Measurements from ENCODE around the gene WDFY2.
"Not testable (repeated sequence)": the region's sequence is repeated elsewhere in the genome, so short reads cannot be mapped to it uniquely, and the experiment has no call there.

The WDFY2 gene

DNA sequence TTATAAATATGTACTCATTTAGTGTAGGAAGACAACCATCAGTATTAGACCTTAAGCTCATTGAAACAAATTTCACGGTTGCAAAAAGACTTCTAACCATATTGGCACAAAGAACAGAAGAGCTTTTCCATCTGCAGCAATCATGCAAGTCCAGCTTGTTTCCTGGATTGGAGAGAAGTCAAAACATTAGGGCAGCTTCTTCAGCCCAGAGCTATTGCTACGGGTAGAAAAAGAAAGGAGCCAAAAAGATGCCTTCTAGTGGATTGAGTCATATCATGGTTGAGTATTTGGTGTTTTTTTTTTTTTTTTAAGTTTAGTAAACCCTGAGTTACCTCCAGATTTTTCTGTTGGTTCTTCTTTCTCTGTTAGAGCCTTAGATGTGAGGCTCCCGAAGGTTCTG is 99.8 kb downstream of the WDFY2 start:
- Histone ChIP-seq H3K27me3 (ENCODE audit: control insufficient read depth in 1 of 2, insufficient read depth in 2 of 2, low read length in 2 of 2) (no peaks in the 10 kb centered on the region), H3K27ac (ENCODE audit: low read length) (no peak overlapping the region), H3K4me1 (ENCODE audit: control insufficient read depth, insufficient read depth, low read length) (no peaks in the 10 kb centered on the region)

GRCh38 chr13:51687947-51688714 is 103.9 kb downstream of the WDFY2 start:
- Histone ChIP-seq H3K36me3 (ENCODE audit: control insufficient read depth in 2 of 2, insufficient read depth in 2 of 2, low read length in 2 of 2) (no peaks in the 10 kb centered on the region), H3K9me3 (ENCODE audit: control insufficient read depth in 2 of 2, low read length in 2 of 2) (no peaks in the 10 kb centered on the region), H3K9ac (ENCODE audit: low read length in 2 of 2) (no peak overlapping the region), H3K27ac (ENCODE audit: low read length) (no peak overlapping the region), H3K27me3 (ENCODE audit: control insufficient read depth in 1 of 2, insufficient read depth in 2 of 2, low read length in 2 of 2) (no peaks in the 10 kb centered on the region), H3K4me3 (ENCODE audit: low read length in 2 of 2) (no peak overlapping the region), H3K4me1 (ENCODE audit: control insufficient read depth, insufficient read depth, low read length) (no peaks in the 10 kb centered on the region)

More for the DNA sequence above, 99.8 kb downstream of the WDFY2 start:
- Histone ChIP-seq H3K9ac (ENCODE audit: low read length in 2 of 2) (no peak overlapping the region), H3K36me3 (ENCODE audit: control insufficient read depth in 2 of 2, insufficient read depth in 2 of 2, low read length in 2 of 2) (no peaks in the 10 kb centered on the region), H3K4me3 (ENCODE audit: low read length in 2 of 2) (no peak overlapping the region), H3K9me3 (ENCODE audit: control insufficient read depth in 2 of 2, low read length in 2 of 2) (no peaks in the 10 kb centered on the region)

DNA sequence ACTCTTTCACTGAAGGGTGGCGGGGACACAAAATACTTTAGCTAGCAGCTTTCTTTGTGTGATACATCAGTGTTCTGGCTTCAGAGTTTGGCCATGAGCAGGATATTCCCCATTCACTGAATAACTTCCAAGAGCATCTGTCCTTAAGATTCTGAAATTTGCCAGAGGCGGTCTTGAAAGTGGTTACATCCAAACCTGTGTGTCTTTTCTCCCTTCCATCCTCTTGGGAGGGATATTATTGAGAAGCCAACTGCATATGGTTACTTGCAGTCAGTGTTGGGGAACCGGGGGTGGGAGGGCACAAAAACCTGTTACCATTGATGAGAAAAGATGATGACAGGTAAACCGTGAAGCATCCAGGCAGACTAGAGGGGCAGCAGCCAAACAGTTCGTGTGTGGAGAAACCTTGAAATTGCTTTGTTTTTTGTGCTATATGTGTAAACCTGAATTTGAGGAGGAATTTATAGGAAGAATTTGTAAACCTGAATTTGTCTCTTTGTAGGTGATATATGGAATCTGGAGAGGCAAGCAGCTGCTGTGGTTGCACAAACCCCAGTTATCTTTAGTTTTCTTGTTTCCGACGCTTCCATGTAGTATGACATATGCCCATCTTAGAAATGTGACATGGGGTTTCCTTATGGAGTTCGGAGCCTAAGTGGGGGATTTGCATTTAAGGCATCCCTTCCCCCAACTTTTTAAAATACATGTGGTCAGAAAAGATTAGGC is 104.8 kb downstream of the WDFY2 start:
- Histone ChIP-seq H3K27ac (ENCODE audit: low read length) (no peak overlapping the region), H3K4me3 (ENCODE audit: low read length in 2 of 2) (no peak overlapping the region), H3K27me3 (ENCODE audit: control insufficient read depth in 1 of 2, insufficient read depth in 2 of 2, low read length in 2 of 2) (no peaks in the 10 kb centered on the region), H3K36me3 (ENCODE audit: control insufficient read depth in 2 of 2, insufficient read depth in 2 of 2, low read length in 2 of 2) (no peaks in the 10 kb centered on the region), H3K9ac (ENCODE audit: low read length in 2 of 2) (no peak overlapping the region), H3K9me3 (ENCODE audit: control insufficient read depth in 2 of 2, low read length in 2 of 2) (no peaks in the 10 kb centered on the region), H3K4me1 (ENCODE audit: control insufficient read depth, insufficient read depth, low read length) (no peaks in the 10 kb centered on the region)

- no peak overlapping the region for H3K27ac ChIP-seq (ENCODE audit: low read length)
- no peaks in the 10 kb centered on the region for H3K4me1 ChIP-seq (ENCODE audit: control insufficient read depth, insufficient read depth, low read length)
- H3K9ac ChIP-seq (ENCODE audit: low read length in 2 of 2): no peak overlapping the region
- no peaks in the 10 kb centered on the region for H3K27me3 ChIP-seq (ENCODE audit: control insufficient read depth in 1 of 2, insufficient read depth in 2 of 2, low read length in 2 of 2)
- H3K4me3 ChIP-seq (ENCODE audit: low read length in 2 of 2): no peak overlapping the region
- no peaks in the 10 kb centered on the region for H3K9me3 ChIP-seq (ENCODE audit: control insufficient read depth in 2 of 2, low read length in 2 of 2)
- no peaks in the 10 kb centered on the region for H3K36me3 ChIP-seq (ENCODE audit: control insufficient read depth in 2 of 2, insufficient read depth in 2 of 2, low read length in 2 of 2)
These were observed 105.4 kb downstream of the WDFY2 start for GRCh38 chr13:51689663-51689996.

DNA sequence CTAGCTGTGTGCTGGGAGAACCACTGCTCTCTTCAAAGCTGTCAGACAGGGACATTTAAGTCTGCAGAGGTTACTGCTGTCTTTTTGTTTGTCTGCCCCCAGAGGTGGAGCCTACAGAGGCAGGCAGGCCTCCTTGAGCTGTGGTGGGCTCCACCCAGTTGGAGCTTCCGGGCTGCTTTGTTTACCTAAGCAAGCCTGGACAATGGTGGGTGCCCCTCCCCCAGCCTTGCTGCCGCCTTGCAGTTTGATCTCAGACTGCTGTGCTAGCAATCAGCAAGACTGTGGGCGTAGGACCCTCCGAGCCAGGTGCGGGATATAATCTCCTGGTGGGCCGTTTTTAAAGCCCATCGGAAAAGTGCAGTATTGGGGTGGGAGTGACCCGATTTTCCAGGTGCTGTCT is 111.4 kb downstream of the WDFY2 start:
- not testable (repeated sequence) for H3K27ac ChIP-seq (ENCODE audit: low read length); H3K4me1 ChIP-seq (ENCODE audit: control insufficient read depth, insufficient read depth, low read length); H3K9ac ChIP-seq (ENCODE audit: low read length in 2 of 2); H3K27me3 ChIP-seq (ENCODE audit: control insufficient read depth in 1 of 2, insufficient read depth in 2 of 2, low read length in 2 of 2); H3K4me3 ChIP-seq (ENCODE audit: low read length in 2 of 2); H3K36me3 ChIP-seq (ENCODE audit: control insufficient read depth in 2 of 2, insufficient read depth in 2 of 2, low read length in 2 of 2); H3K9me3 ChIP-seq (ENCODE audit: control insufficient read depth in 2 of 2, low read length in 2 of 2)

GRCh38 chr13:51697181-51697580 is 112.9 kb downstream of the WDFY2 start:
- Histone ChIP-seq H3K9me3 (ENCODE audit: control insufficient read depth in 2 of 2, low read length in 2 of 2) (no peaks in the 10 kb centered on the region), H3K27me3 (ENCODE audit: control insufficient read depth in 1 of 2, insufficient read depth in 2 of 2, low read length in 2 of 2) (no peaks in the 10 kb centered on the region), H3K27ac (ENCODE audit: low read length) (no peak overlapping the region), H3K36me3 (ENCODE audit: control insufficient read depth in 2 of 2, insufficient read depth in 2 of 2, low read length in 2 of 2) (no peaks in the 10 kb centered on the region), H3K4me3 (ENCODE audit: low read length in 2 of 2) (no peak overlapping the region), H3K9ac (ENCODE audit: low read length in 2 of 2) (no peak overlapping the region), H3K4me1 (ENCODE audit: control insufficient read depth, insufficient read depth, low read length) (no peaks in the 10 kb centered on the region)

GRCh38 chr13:51697855-51698254 is 113.6 kb downstream of the WDFY2 start:
- Histone ChIP-seq H3K9me3 (ENCODE audit: control insufficient read depth in 2 of 2, low read length in 2 of 2) (no peaks in the 10 kb centered on the region), H3K27me3 (ENCODE audit: control insufficient read depth in 1 of 2, insufficient read depth in 2 of 2, low read length in 2 of 2) (no peaks in the 10 kb centered on the region), H3K9ac (ENCODE audit: low read length in 2 of 2) (no peak overlapping the region), H3K27ac (ENCODE audit: low read length) (no peak overlapping the region), H3K36me3 (ENCODE audit: control insufficient read depth in 2 of 2, insufficient read depth in 2 of 2, low read length in 2 of 2) (no peaks in the 10 kb centered on the region), H3K4me1 (ENCODE audit: control insufficient read depth, insufficient read depth, low read length) (no peaks in the 10 kb centered on the region), H3K4me3 (ENCODE audit: low read length in 2 of 2) (no peak overlapping the region)

DNA sequence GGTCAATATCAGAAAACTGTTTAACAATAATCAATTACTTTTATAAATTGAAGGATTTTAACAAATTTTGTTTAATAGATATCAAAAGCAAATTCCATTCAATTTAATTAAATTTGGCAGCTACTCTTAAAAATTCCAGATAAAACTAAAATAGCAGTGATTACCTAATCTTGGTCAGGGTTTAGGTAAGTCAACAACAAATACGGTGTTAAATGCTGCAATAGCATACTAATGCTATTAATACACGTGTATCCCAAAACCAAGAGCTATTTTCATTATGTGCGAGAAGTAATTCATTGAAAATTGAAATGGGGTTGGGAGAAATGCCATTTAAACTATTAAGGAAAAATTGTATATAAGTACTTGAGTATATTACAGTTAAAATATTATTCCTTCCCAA is 114.1 kb downstream of the WDFY2 start:
- Histone ChIP-seq H3K9me3 (ENCODE audit: control insufficient read depth in 2 of 2, low read length in 2 of 2) (no peaks in the 10 kb centered on the region), H3K4me1 (ENCODE audit: control insufficient read depth, insufficient read depth, low read length) (no peaks in the 10 kb centered on the region), H3K27ac (ENCODE audit: low read length) (no peak overlapping the region), H3K4me3 (ENCODE audit: low read length in 2 of 2) (no peak overlapping the region), H3K27me3 (ENCODE audit: control insufficient read depth in 1 of 2, insufficient read depth in 2 of 2, low read length in 2 of 2) (no peaks in the 10 kb centered on the region), H3K36me3 (ENCODE audit: control insufficient read depth in 2 of 2, insufficient read depth in 2 of 2, low read length in 2 of 2) (no peaks in the 10 kb centered on the region), H3K9ac (ENCODE audit: low read length in 2 of 2) (no peak overlapping the region)

- Histone ChIP-seq H3K4me1 (ENCODE audit: control insufficient read depth, insufficient read depth, low read length) (no peaks in the 10 kb centered on the region), H3K4me3 (ENCODE audit: low read length in 2 of 2) (no peak overlapping the region), H3K27me3 (ENCODE audit: control insufficient read depth in 1 of 2, insufficient read depth in 2 of 2, low read length in 2 of 2) (no peaks in the 10 kb centered on the region), H3K27ac (ENCODE audit: low read length) (no peak overlapping the region), H3K9ac (ENCODE audit: low read length in 2 of 2) (no peak overlapping the region), H3K36me3 (ENCODE audit: control insufficient read depth in 2 of 2, insufficient read depth in 2 of 2, low read length in 2 of 2) (peaks cover 3% of the 10 kb centered on the region in 2 donors), H3K9me3 (ENCODE audit: control insufficient read depth in 2 of 2, low read length in 2 of 2) (no peaks in the 10 kb centered on the region)
These were observed 120.4 kb downstream of the WDFY2 start for GRCh38 chr13:51704399-51705313.

GRCh38 chr13:51707461-51707860 is 123.2 kb downstream of the WDFY2 start:
- Histone ChIP-seq H3K9me3 (ENCODE audit: control insufficient read depth in 2 of 2, low read length in 2 of 2) (no peaks in the 10 kb centered on the region), H3K4me1 (ENCODE audit: control insufficient read depth, insufficient read depth, low read length) (no peaks in the 10 kb centered on the region), H3K27ac (ENCODE audit: low read length) (no peak overlapping the region), H3K4me3 (ENCODE audit: low read length in 2 of 2) (no peak overlapping the region), H3K9ac (ENCODE audit: low read length in 2 of 2) (no peak overlapping the region), H3K36me3 (ENCODE audit: control insufficient read depth in 2 of 2, insufficient read depth in 2 of 2, low read length in 2 of 2) (peaks cover 3% of the 10 kb centered on the region in 2 donors), H3K27me3 (ENCODE audit: control insufficient read depth in 1 of 2, insufficient read depth in 2 of 2, low read length in 2 of 2) (no peaks in the 10 kb centered on the region)
